D721Med (cell line): ENCODE data around the gene ATP8B3.
"Not testable (repeated sequence)": the region's sequence is repeated elsewhere in the genome, so short reads cannot be mapped to it uniquely, and the experiment has no call there.

Source experiments
- DNase-seq: peaks from one replicate; pipeline ENCODE4 v3.0.0; 2011; ENCODE audit warnings: low spot score; ENCODE audit not compliant: insufficient read length
- FAIRE-seq: peaks from 2 replicates; lab custom pipeline; 2011; peaks lifted over from hg19 to GRCh38; lab: Jason Lieb, UNC
- TF ChIP-seq, protein P1 (sequence below): IDR thresholded peaks from 2 replicates; pipeline ENCODE4 v1.5.1; 2012; ENCODE audit warnings: mild to moderate bottlenecking, control low read depth; ENCODE audit not compliant: insufficient read depth; ENCODE audit errors: missing control alignments

Gene ATP8B3

DNA sequence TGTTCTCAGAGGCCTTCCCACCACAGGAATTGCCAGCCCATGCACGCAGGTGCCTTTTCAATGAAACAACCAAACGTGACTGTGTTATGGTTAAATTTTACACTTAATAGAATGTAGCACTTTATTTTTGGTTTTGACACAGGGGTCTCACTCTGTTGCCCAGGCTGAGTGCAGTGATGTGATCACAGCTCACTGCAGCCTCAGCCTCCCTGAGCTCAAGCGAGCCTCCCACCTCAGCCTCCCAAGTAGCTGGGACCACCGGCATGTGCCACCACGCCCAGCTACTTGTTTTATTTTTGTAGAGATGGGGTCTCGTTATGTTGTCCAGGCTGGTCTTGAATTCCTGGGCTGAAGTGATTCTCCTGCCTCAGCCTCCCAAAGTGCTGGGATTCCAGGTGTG is 7.2 kb downstream of the ATP8B3 start:
- DNase-seq (no peak), FAIRE-seq (no peak)
- TF ChIP-seq, protein P1, sequence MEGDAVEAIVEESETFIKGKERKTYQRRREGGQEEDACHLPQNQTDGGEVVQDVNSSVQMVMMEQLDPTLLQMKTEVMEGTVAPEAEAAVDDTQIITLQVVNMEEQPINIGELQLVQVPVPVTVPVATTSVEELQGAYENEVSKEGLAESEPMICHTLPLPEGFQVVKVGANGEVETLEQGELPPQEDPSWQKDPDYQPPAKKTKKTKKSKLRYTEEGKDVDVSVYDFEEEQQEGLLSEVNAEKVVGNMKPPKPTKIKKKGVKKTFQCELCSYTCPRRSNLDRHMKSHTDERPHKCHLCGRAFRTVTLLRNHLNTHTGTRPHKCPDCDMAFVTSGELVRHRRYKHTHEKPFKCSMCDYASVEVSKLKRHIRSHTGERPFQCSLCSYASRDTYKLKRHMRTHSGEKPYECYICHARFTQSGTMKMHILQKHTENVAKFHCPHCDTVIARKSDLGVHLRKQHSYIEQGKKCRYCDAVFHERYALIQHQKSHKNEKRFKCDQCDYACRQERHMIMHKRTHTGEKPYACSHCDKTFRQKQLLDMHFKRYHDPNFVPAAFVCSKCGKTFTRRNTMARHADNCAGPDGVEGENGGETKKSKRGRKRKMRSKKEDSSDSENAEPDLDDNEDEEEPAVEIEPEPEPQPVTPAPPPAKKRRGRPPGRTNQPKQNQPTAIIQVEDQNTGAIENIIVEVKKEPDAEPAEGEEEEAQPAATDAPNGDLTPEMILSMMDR = no peak

DNA sequence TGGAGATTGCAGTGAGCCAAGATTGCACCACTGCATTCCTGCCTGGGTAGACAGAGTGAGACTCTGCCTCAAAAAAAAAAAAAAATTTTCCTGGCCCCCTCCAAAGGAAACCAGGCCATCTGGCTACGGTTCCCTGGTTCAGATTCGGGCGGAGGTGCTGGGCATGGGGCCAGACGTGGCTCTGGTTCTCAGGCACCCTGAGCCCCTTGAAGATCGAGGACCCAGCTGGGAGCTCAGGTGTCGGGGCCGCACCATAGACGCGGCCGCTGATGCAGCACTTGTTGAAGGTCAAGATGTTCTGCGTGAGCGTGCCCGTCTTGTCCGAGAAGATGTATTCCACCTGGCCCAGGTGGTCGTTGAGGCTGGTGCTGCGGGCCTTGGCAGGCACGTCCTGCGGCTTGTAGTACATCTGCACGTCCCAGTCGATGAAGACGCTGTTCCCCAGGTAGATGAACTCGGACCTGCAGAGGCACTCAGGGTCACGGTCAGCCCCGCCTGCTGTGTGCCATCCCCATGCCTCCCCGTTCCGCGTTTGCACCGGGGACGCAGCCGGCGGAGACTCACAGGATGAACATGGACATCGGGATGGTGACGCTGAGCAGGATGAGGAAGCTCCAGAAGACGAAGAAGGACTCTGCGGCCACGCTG is 12.3 kb downstream of the ATP8B3 start:
- no peak for FAIRE-seq
- DNase-seq = no peak
- TF ChIP-seq, protein P1 = no peak

DNA sequence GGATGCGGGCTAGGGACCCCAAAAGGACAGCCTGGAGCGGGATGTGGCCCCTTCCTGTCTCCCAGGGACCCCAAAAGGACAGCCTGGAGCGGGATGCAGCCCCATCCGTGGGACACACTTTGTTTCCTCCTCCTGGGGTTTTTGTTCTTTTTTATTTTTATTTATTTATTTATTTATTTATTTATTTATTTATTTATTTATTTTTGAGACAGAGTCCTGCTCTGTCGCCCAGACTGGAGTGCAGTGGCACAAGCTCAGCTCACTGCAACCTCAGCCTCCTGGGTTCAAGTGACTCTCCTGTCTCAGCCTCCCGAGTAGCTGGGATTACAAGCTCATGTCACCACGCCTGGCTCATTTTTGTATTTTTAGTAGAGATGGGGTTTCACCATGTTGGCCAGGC is 14.8 kb downstream of the ATP8B3 start:
- not testable (repeated sequence) for FAIRE-seq, DNase-seq

DNA sequence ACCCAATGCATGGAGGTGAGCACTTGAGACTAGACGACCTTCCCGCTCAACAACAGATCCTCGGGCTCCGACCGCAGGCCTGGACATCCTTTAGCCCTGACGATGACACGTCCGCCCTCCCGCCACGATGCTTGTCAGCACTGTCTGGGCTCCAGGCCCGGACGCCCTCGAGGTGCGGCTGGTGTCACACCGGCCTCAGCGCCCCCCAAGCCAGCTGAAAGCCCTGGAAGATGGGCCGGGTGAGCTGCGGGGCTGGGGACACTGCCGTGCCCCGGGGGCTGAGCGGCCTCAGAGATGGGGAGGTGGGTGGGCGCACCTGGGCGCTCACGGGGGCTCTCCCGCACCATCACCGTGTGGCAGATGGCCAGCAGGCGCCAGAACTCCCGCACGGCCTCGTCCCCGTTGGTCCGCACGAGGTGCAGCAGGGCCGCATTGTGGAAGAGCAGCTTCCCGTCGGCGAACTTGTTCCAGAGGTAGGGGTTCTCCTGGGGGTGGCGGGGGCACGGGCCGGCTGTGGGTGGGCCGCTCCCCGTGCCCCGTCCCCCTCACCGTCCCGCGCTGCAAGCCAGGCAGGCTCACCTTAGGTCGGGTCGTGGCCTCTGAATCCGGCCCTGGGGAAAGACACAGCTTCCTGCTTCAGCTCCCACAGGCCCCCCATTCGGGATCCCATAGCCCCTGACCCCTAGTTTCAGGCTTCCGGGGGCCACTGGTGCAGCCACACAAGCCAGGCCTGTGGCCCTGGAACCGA is 15.5 kb downstream of the ATP8B3 start:
- TF ChIP-seq, protein P1 = no peak
- DNase-seq (no peak), FAIRE-seq (no peak)

DNA sequence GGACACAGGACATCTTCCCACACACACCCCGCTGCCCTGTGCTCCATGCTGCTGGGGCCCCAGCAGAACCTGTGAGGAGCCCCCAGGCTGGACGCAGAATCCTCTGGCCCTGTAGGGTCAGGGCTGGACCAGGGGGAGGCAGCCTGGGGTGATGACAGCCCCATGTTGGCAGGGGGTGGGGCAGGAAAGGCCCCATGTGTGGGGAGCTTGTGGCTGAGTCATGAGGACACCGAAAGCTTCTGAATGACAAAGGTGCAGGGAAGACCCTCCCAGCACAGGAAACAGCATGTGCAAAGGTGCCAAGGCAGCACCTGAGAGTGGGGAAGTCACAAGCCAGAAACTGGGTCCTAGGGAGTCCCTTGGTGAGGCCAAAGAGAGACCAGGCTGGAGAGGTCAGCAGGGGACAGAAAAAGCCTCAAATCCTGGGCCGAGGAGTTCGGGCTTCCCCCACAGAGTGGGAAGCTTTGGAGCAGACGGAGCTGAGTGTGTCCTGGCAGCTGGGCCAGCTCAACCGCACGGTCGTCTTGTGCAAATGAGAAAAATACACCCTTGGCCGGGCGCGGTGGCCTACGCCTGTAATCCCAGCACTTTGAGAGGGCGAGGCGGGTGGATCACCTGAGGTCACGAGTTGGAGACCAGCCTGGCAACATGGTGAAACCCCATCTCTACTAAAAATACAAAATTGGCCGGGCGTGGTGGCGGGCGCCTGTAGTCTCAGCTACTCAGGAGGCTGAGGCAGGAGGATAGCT is 17.5 kb downstream of the ATP8B3 start:
- TF ChIP-seq, protein P1 = no peak
- no peak for DNase-seq
- no peak for FAIRE-seq

DNA sequence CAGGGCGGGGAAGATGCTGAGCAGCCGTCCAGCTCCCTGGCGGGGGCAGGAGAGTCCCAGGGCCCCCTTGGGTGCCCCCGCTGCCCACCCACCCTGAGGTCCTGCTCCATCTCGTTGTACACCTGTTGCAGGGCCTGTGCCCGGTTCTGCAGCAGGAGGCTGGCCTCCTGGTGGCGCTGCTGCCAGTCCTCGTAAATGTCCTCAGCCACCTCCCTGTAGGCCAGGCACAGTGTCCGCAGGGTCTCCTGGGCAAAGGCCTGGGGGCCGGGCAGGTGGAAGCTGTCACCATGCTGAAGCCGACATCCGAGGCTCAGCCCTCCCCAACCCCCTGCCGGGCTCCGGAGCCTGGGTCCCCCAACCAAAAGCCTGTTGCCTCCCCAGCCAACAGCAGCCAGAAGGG is 20.2 kb downstream of the ATP8B3 start:
- DNase-seq = no peak
- TF ChIP-seq, protein P1 = no peak
- no peak for FAIRE-seq

DNA sequence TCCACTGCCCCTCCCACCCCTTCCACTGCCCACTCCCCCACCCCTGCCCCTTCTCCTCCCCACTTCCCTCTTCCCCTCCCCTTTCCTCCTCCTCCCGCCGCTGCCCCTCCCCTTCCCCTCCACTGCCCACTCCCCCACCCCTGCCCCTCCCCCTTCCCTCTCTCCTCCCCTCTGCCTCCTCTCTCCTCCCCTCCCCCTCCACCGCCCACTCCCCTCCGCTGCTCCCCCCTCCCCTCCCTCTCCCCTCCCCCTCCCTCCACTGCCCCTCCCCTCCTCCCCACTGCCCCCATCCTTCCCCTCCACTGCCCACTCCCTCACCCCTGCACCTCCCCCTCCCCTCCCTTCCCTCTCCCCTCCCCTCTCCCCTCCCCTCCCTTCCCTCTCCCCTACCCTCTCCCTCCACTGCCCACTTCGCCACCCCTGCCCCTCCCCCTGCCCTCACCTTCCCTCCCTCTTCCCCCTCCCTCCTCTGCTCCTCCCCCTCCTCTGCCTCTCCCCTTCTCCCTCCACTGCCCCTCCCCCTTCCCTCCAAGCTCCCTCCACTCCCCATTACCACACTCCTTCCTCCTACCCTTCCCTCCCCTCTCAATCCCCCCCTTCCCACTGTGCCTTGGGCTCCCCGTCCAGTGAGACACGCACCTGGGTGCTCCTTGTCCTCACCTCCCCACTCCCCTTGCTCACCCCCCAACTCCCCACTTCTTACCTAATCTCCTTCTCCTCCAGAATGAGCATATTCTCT is 21.9 kb downstream of the ATP8B3 start:
- no peak for DNase-seq
- no peak for FAIRE-seq
- TF ChIP-seq, protein P1 = no peak
